Measurements from ENCODE around the gene EVI5L. TPM values are rescaled to one million over a fixed set of nuclear protein-coding genes. Genes with fewer than 3 reads are reported as not detected.

The EVI5L gene
- total RNA-seq, 1 donor from 2014 or later: 22.9 TPM

DNA sequence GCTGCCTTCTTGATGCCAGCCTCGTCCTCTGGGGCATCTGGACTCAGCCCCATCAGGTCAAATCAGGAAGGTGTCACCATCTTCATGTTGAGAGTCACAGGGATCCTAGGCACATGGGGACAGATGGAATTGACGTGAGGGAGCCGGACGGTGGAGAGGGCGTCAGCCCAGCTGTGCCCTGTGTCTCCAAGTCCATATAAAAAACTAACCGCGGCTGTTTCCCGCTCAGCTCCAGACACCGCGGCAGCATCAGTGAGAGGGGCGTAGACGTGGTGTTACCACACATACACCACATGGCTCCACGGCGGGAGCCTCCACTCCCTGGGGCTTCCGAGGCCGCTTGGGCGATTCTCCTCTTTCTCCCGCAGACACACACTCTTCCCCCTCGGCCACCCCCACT is 49.8 kb downstream of the EVI5L start:
- Histone ChIP-seq H3K27me3 (ENCODE audit: low read depth) (peaks cover 22% of the 10 kb centered on the region), H3K9me3 (replicated peaks) (peaks cover 3% of the 10 kb centered on the region), H3K4me3 (no peak overlapping the region), H3K27ac (replicated peaks) (no peak overlapping the region), H3K4me1 (no peaks in the 10 kb centered on the region), H3K36me3 (no peaks in the 10 kb centered on the region)
- no peak for DNase-seq
- intact Hi-C loops (cut with micrococcal nuclease): no loop called here
- TF ChIP-seq, protein P1, sequence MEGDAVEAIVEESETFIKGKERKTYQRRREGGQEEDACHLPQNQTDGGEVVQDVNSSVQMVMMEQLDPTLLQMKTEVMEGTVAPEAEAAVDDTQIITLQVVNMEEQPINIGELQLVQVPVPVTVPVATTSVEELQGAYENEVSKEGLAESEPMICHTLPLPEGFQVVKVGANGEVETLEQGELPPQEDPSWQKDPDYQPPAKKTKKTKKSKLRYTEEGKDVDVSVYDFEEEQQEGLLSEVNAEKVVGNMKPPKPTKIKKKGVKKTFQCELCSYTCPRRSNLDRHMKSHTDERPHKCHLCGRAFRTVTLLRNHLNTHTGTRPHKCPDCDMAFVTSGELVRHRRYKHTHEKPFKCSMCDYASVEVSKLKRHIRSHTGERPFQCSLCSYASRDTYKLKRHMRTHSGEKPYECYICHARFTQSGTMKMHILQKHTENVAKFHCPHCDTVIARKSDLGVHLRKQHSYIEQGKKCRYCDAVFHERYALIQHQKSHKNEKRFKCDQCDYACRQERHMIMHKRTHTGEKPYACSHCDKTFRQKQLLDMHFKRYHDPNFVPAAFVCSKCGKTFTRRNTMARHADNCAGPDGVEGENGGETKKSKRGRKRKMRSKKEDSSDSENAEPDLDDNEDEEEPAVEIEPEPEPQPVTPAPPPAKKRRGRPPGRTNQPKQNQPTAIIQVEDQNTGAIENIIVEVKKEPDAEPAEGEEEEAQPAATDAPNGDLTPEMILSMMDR (IDR thresholded peaks at IDR 0.05; ENCODE audit: borderline replicate concordance): no peak

- TF ChIP-seq, protein P1 (IDR thresholded peaks at IDR 0.05; ENCODE audit: borderline replicate concordance): no peak
- H3K4me1 ChIP-seq: no peaks in the 10 kb centered on the region
- H3K36me3 ChIP-seq: no peaks in the 10 kb centered on the region
- no peak overlapping the region for H3K27ac ChIP-seq (replicated peaks)
- peaks cover 3% of the 10 kb centered on the region for H3K9me3 ChIP-seq (replicated peaks)
- H3K27me3 ChIP-seq (ENCODE audit: low read depth): peaks cover 8% of the 10 kb centered on the region
- intact Hi-C loops (cut with micrococcal nuclease): no loop called here
- no peak overlapping the region for H3K4me3 ChIP-seq
- no peak for DNase-seq
Observed at GRCh38 chr19:7881910-7882309, 51.9 kb downstream of the EVI5L start.

DNA sequence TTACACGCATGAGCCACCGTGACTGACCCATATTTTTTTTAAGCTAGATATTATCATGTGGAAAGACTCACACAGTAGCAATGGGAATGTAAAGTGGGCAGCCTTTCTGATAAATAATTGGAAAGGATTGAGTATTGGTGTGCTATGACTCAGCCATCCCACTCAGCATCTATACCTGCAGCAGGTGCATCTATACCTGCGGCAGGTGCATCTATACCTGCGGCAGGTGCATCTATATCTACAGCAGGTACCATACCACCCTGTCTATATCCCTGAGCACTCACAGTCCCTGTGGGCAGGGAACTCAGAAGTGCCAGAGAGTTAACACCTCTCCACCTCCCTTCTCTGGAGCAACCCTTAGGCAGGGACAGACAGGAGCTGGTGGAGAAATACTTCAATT is 53.1 kb downstream of the EVI5L start:
- Histone ChIP-seq H3K36me3 (no peaks in the 10 kb centered on the region), H3K27ac (replicated peaks) (no peak overlapping the region), H3K4me3 (no peak overlapping the region), H3K27me3 (ENCODE audit: low read depth) (peaks cover 16% of the 10 kb centered on the region), H3K4me1 (peaks cover 1% of the 10 kb centered on the region), H3K9me3 (replicated peaks) (peaks cover 3% of the 10 kb centered on the region)
- intact Hi-C loops (cut with micrococcal nuclease): no loop called here
- DNase-seq: no peak
- TF ChIP-seq, protein P1 (IDR thresholded peaks at IDR 0.05; ENCODE audit: borderline replicate concordance): no peak

DNA sequence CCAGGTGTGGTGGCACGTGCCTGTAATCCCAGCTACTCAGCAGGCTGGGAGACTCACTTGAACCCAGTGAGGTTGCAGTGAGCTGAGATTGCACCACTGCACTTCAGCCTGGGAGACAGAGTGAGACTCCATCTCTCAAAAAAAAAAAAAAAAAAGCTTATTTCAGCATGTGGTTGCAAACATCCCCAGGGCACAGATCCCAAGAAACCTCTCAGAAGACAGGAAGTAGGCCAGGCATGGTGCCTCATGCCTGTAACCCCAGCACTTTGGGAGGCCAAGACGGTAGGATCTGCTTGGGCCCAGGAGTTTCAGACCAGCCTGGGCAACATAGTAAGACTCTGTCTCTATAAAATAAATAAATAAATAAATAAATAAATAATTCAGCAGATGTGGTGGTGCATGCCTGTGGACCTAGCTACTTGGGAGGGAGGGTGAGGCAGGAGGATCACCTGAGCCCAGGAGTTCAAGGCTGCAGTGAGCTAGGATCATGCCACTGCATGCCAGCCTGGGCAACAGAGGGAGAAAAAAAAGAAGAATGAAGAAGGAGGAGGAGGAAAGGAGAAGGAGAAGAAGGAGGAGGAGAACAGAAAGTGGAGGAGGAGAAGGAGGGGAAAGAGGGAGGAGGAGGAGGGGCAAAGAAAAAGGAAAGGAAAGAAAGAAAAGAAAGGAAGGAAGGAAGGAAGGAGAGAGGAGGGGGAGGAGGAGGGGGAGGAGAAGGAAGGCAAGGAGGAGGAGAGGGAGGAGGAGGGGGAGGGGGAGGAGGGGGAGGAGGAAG is 54.0 kb downstream of the EVI5L start:
- TF ChIP-seq, protein P1 (IDR thresholded peaks at IDR 0.05; ENCODE audit: borderline replicate concordance): no peak
- H3K4me3 ChIP-seq: no peak overlapping the region
- peaks cover 8% of the 10 kb centered on the region for H3K4me1 ChIP-seq
- H3K9me3 ChIP-seq (replicated peaks): peaks cover 3% of the 10 kb centered on the region
- intact Hi-C loops (cut with micrococcal nuclease): no loop called here
- no peak for DNase-seq
- no peak overlapping the region for H3K27ac ChIP-seq (replicated peaks)
- no peaks in the 10 kb centered on the region for H3K36me3 ChIP-seq
- peaks cover 24% of the 10 kb centered on the region for H3K27me3 ChIP-seq (ENCODE audit: low read depth)

- Histone ChIP-seq H3K4me1 (peaks cover 8% of the 10 kb centered on the region), H3K27me3 (ENCODE audit: low read depth) (peaks cover 36% of the 10 kb centered on the region), H3K9me3 (replicated peaks) (peaks cover 3% of the 10 kb centered on the region), H3K27ac (replicated peaks) (no peak overlapping the region), H3K4me3 (no peak overlapping the region), H3K36me3 (no peaks in the 10 kb centered on the region)
- intact Hi-C loops (cut with micrococcal nuclease): no loop called here
- TF ChIP-seq, protein P1 (IDR thresholded peaks at IDR 0.05; ENCODE audit: borderline replicate concordance): no peak
- DNase-seq: no peak
Observed at GRCh38 chr19:7885818-7886217, 55.8 kb downstream of the EVI5L start.
